Bronchial epithelial cell (primary cell): ENCODE measurements around the gene MTHFS. TPM values are rescaled to one million over a fixed set of nuclear protein-coding genes. Genes with fewer than 3 reads are reported as not detected.
A peak's percentile ranks its signal among the peaks of the same experiment; 100 is the strongest.

Experiments
- DNase-seq: peaks from one replicate; pipeline ENCODE4 v3.0.0-alpha.2; 2010; ENCODE audit warnings: low read depth
- FAIRE-seq: peaks from 2 replicates; lab custom pipeline; 2011; peaks lifted over from hg19 to GRCh38; lab: Jason Lieb, UNC
- H3K27me3 ChIP-seq: 2 replicates; pipeline ENCODE4 v1.5.1; 2011; ENCODE audit warnings: low read length; ENCODE audit not compliant: control insufficient read depth, insufficient read depth
- H3K36me3 ChIP-seq: 2 replicates; pipeline ENCODE4 v1.5.1; 2011; ENCODE audit warnings: low read length; ENCODE audit not compliant: control insufficient read depth, insufficient read depth
- H3K4me3 ChIP-seq: 2 replicates; pipeline ENCODE4 v1.5.1; 2011; ENCODE audit warnings: mild to moderate bottlenecking, low read depth, low read length, control low read depth
- total RNA-seq: library from RNA; depleted of rRNA; stranded (reverse); fragments of >200 nt; gene quantifications from 2 replicates; pipeline ENCODE4 v1.2.1, GENCODE V29; 2014
- TF ChIP-seq, protein P1 (sequence below): IDR thresholded peaks from 2 replicates; pipeline ENCODE4 v1.5.1; 2011; ENCODE audit warnings: mild to moderate bottlenecking, moderate library complexity, low read length, control low read depth, inconsistent platforms; ENCODE audit not compliant: insufficient read depth, severe bottlenecking

The MTHFS gene
- total RNA-seq, 1 donor from 2014 or later = 33.4 TPM

DNA sequence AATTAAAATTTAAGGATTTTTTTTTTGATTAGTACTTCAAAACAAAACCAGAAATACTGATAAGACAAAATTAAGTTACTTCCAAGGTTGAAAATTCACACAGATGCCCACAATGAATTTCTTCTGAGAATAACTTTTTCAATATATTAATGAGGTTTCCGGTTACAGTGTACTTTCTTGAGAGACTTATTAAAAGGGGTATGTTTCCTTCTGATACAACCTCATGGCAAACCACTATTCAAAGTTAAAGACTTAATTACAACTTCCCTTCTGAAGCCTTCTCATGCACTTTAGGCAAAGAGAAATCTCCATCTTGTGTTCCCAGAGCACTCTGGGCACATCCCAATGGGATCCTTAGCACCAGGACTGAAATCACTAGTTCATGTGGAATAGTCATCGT is 36.2 kb downstream of the MTHFS start:
- no peak for FAIRE-seq
- H3K4me3 ChIP-seq = no peak overlapping the region
- H3K36me3 ChIP-seq = no peaks in the 10 kb centered on the region
- TF ChIP-seq, protein P1, sequence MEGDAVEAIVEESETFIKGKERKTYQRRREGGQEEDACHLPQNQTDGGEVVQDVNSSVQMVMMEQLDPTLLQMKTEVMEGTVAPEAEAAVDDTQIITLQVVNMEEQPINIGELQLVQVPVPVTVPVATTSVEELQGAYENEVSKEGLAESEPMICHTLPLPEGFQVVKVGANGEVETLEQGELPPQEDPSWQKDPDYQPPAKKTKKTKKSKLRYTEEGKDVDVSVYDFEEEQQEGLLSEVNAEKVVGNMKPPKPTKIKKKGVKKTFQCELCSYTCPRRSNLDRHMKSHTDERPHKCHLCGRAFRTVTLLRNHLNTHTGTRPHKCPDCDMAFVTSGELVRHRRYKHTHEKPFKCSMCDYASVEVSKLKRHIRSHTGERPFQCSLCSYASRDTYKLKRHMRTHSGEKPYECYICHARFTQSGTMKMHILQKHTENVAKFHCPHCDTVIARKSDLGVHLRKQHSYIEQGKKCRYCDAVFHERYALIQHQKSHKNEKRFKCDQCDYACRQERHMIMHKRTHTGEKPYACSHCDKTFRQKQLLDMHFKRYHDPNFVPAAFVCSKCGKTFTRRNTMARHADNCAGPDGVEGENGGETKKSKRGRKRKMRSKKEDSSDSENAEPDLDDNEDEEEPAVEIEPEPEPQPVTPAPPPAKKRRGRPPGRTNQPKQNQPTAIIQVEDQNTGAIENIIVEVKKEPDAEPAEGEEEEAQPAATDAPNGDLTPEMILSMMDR = no peak
- no peaks in the 10 kb centered on the region for H3K27me3 ChIP-seq
- DNase-seq = no peak

DNA sequence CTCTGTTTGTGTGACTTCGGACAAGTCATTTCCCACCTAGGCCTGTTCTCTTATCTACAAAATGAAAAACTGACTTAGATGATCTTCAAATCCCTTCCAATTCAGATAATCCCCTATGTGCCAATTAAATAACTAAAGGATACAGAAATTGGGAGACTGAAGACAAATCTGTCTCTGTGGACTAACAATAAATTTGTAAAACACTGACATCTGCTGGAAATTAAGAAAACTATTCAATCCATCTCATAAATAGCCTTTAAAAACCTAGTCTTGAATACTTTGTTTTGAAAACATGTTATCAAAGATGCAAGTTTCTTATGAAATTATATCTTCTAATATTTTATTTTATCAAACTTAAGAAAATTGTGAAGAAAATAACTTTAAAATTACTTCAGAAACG is 38.3 kb downstream of the MTHFS start:
- Histone ChIP-seq H3K36me3 (no peaks in the 10 kb centered on the region), H3K27me3 (no peaks in the 10 kb centered on the region), H3K4me3 (no peak overlapping the region)
- TF ChIP-seq, protein P1 = no peak
- DNase-seq = no peak
- no peak for FAIRE-seq

DNA sequence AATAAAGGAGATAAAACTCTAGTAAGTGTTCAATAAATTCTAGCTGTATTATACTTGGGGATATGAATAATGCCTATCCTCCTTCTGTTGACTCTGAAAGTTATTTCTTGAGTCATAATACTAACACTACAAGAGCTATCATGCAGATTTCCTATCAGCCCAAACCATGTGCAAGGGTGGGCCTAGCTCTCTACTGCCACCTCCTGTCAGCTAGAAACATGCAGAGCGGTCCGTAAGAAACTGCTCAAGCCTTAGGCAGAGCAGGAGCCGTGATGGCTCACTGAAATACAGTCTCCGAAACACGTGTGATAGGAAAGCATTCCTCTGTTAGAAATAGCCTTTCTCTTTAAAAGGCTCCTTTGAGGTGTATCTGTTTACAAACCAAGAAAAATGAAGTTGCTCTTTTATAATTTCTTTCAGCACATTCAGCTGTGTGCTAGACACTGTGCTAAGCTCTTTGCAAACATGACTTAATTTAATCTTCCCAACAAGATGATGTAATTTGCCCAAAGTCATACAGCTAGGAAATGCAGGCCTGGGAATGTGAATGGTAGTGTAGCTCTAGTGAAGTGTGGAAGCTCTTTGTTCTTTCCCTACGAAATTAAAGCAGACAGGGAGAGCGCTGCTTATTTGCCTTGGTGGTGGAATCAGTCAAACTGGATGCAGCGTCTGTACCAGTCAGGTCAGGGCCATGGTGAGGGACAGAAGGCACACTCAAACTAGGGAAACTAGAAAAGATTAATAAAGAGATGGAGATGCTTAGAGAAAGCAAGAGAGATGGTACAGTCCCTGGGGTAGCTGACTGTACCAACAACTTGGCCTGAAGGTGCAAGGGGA is 43.1 kb downstream of the MTHFS start:
- no peaks in the 10 kb centered on the region for H3K36me3 ChIP-seq
- TF ChIP-seq, protein P1 = peak; percentile 92
- DNase-seq (peak; percentile 92), FAIRE-seq (peak; percentile 88)
- H3K27me3 ChIP-seq = no peaks in the 10 kb centered on the region
- no peak overlapping the region for H3K4me3 ChIP-seq

DNA sequence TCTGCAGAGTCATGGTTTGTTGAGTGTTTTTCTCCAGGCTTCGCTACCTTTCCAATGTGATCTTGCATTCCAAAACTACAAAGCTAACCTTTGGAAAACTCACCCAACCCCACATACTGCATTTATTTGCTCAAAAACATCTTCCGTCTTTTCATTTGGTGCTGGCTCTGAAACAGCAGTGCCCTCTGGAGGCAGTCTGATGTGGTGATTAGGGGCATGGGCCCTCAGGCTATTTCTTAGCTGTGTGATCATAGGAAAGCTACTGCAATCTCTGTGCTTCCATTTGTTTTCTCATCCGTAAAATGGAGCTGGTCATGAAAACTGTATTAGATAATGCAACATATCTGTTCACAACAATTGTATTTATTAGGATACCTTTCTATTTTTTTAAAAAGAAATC is 47.0 kb downstream of the MTHFS start:
- Histone ChIP-seq H3K36me3 (peaks cover 2% of the 10 kb centered on the region), H3K4me3 (no peak overlapping the region), H3K27me3 (no peaks in the 10 kb centered on the region)
- FAIRE-seq (no peak), DNase-seq (peak; percentile 22)
- TF ChIP-seq, protein P1 = peak; percentile 22

DNA sequence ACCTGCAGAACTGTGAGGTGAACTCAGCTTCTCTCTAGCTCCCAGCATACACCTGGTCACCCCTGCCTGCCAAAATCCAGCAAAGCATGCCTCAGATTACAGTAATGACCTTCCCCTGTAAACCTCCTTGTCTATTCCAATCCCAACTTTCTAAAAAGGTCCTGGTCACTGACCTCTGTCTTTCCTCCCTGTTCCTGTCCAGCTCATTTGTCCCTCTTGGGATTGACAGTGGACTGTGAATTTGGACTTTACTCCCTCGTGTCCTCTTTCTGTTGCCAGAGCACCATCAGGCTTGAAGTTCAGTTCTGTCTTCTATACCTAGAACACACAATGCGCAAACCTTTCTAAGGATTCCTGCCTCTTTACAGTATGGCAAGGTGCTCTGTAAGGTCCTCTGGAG is 50.3 kb downstream of the MTHFS start:
- FAIRE-seq = no peak
- H3K36me3 ChIP-seq = peaks cover 2% of the 10 kb centered on the region
- H3K27me3 ChIP-seq = no peaks in the 10 kb centered on the region
- TF ChIP-seq, protein P1 = no peak
- H3K4me3 ChIP-seq = no peak overlapping the region
- DNase-seq = no peak
